CD4-positive, CD25-positive, alpha-beta regulatory T cell (primary cell): ENCODE results near the gene GUCY1B1. TPM values are rescaled to one million over a fixed set of nuclear protein-coding genes. Genes with fewer than 3 reads are reported as not detected.
"Not testable (repeated sequence)": the region's sequence is repeated elsewhere in the genome, so short reads cannot be mapped to it uniquely, and the experiment has no call there.

ENCODE experiments used
- ATAC-seq, 2 donors: fragments of 150-1000 bp; cut with Tn5 transposase; one replicate each; pipeline ENCODE4 v1.10.0; 2021; ENCODE audit warnings: low read depth in 2 of 2, moderate number of reproducible peaks in 2 of 2, moderate library complexity in 1 of 2
- DNase-seq, 3 donors: peaks; one replicate each; pipeline versions ENCODE4 v3.0.0 to v3.0.0-alpha.2; 2012 to 2022; ENCODE audit warnings: mixed read lengths in 1 of 3
- H3K27ac ChIP-seq: one replicate; pipeline ENCODE4 v1.7.0; 2013; ENCODE audit warnings: mild to moderate bottlenecking, low read length; ENCODE audit not compliant: insufficient read depth, poor library complexity, severe bottlenecking
- H3K27me3 ChIP-seq: one replicate; pipeline ENCODE4 v1.7.0; 2013; ENCODE audit warnings: low read length; ENCODE audit not compliant: control insufficient read depth, insufficient read depth
- H3K36me3 ChIP-seq: one replicate; pipeline ENCODE4 v1.7.0; 2013; ENCODE audit warnings: mild to moderate bottlenecking, low read length, moderate library complexity; ENCODE audit not compliant: control insufficient read depth, insufficient read depth
- H3K4me1 ChIP-seq: 2 replicates; pipeline ENCODE4 v1.7.0; 2013; ENCODE audit warnings: mild to moderate bottlenecking, low read length; ENCODE audit not compliant: insufficient read depth, control insufficient read depth, poor library complexity, severe bottlenecking
- H3K4me3 ChIP-seq: one replicate; pipeline ENCODE4 v1.7.0; 2013; ENCODE audit warnings: low read depth, mild to moderate bottlenecking, low read length, moderate library complexity
- H3K9me3 ChIP-seq, 2 experiments: 1 replicate in 1 of 2; 2 replicates in 1 of 2; pipeline ENCODE4 v1.7.0; 2013; ENCODE audit warnings: low read length in 2 of 2, mild to moderate bottlenecking in 1 of 2, moderate library complexity in 1 of 2; ENCODE audit not compliant: control insufficient read depth in 2 of 2
- H3K27ac Mint-ChIP-seq, 3 donors: one replicate each; pipeline ENCODE4 v1.8.0; 2020 to 2022; ENCODE audit warnings: mild to moderate bottlenecking in 3 of 3, mixed read lengths in 3 of 3, moderate library complexity in 2 of 3
- H3K27me3 Mint-ChIP-seq: one replicate; pipeline ENCODE4 v1.8.0; 2022; ENCODE audit warnings: mild to moderate bottlenecking, mixed read lengths
- H3K36me3 Mint-ChIP-seq: one replicate; pipeline ENCODE4 v1.8.0; 2020; ENCODE audit warnings: mixed read lengths
- H3K4me1 Mint-ChIP-seq, 4 donors: one replicate each; pipeline ENCODE4 v1.8.0; 2020 to 2022; ENCODE audit warnings: mixed read lengths in 4 of 4, mild to moderate bottlenecking in 1 of 4
- H3K4me3 Mint-ChIP-seq, 4 donors: one replicate each; pipeline ENCODE4 v1.8.0; 2020 to 2022; ENCODE audit warnings: mild to moderate bottlenecking in 4 of 4, mixed read lengths in 4 of 4, moderate library complexity in 3 of 4
- H3K9me3 Mint-ChIP-seq, 7 donors: one replicate each; pipeline ENCODE4 v1.8.0; 2020 to 2022; ENCODE audit warnings: mixed read lengths in 7 of 7, mild to moderate bottlenecking in 3 of 7, moderate library complexity in 2 of 7
- polyA plus RNA-seq, 4 donors: library from polyadenylated mRNA; unstranded; fragments of 300-500 nt; fragmentation: Illumina TruSeq; gene quantifications; one replicate each; pipeline ENCODE4 v1.2.3, GENCODE V29; 2021
- total RNA-seq: library from RNA; stranded (reverse); gene quantifications from one replicate; pipeline ENCODE4 v1.2.3, GENCODE V29; 2022

The GUCY1B1 gene
- total and polyA plus RNA-seq, 5 donors from 2014 or later, result 0.12 to 2.5 (median 0.16) TPM; not detected in 2

DNA sequence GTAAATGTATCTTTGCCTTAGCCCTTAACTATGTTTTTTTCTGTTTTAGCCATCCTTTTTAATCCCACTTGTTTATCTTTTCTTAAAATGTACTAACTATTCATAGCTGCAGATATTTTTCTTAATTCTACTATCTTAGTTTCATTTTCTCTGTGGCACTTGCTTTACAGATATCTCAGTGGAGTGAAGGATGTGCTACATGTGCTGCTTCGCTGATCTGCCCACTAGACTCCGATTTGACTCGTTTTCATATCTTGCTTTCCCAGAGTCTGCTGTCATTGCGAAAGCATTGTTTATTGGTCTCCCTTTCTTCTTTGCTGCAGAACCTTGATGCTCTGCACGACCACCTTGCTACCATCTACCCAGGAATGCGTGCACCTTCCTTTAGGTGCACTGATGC lies 30.6 kb downstream of the GUCY1B1 start:
- Histone ChIP-seq H3K9me3 (no peaks in the 10 kb centered on the region), H3K36me3 (no peaks in the 10 kb centered on the region), H3K27ac (no peak overlapping the region), H3K4me1 (no peaks in the 10 kb centered on the region), H3K4me3 (no peak overlapping the region), H3K27me3 (no peaks in the 10 kb centered on the region)
- no peaks in the 10 kb centered on the region for H3K9me3 Mint-ChIP-seq
- peaks cover 0 to 3% (median 0%) of the 10 kb centered on the region in 4 donors for H3K4me1 Mint-ChIP-seq
- DNase-seq (no peak), ATAC-seq (no peak)
- H3K4me3 Mint-ChIP-seq, result no peak overlapping the region
- H3K36me3 Mint-ChIP-seq, result no peaks in the 10 kb centered on the region
- H3K27ac Mint-ChIP-seq, result no peak overlapping the region
- H3K27me3 Mint-ChIP-seq, result no peaks in the 10 kb centered on the region

DNA sequence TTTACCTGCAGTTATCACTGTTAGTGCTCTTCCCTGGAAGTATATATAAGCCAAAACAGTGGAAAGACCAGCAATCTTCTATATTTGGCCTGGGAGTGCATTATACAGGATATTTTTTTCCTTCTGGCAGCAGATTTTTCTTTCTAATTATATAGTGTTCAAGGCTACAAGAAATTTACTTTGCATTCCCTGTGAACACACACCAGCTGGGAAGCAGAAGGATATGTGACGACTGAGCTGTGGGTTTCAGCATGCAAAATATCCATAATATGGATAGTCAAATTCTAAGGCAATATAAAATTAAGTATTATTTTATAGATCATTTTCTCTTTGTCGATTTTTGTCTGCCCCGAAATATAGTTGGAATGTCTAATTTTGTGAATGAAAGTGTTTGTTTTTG lies 31.2 kb downstream of the GUCY1B1 start:
- Histone ChIP-seq H3K27me3 (no peaks in the 10 kb centered on the region), H3K27ac (no peak overlapping the region), H3K36me3 (no peaks in the 10 kb centered on the region), H3K4me1 (no peaks in the 10 kb centered on the region), H3K4me3 (no peak overlapping the region), H3K9me3 (no peaks in the 10 kb centered on the region)
- Mint-ChIP-seq H3K9me3 (no peaks in the 10 kb centered on the region), H3K4me1 (peaks cover 0 to 3% (median 0%) of the 10 kb centered on the region in 4 donors), H3K4me3 (no peak overlapping the region), H3K36me3 (no peaks in the 10 kb centered on the region), H3K27me3 (no peaks in the 10 kb centered on the region), H3K27ac (no peak overlapping the region)
- no peak for ATAC-seq
- no peak for DNase-seq

DNA sequence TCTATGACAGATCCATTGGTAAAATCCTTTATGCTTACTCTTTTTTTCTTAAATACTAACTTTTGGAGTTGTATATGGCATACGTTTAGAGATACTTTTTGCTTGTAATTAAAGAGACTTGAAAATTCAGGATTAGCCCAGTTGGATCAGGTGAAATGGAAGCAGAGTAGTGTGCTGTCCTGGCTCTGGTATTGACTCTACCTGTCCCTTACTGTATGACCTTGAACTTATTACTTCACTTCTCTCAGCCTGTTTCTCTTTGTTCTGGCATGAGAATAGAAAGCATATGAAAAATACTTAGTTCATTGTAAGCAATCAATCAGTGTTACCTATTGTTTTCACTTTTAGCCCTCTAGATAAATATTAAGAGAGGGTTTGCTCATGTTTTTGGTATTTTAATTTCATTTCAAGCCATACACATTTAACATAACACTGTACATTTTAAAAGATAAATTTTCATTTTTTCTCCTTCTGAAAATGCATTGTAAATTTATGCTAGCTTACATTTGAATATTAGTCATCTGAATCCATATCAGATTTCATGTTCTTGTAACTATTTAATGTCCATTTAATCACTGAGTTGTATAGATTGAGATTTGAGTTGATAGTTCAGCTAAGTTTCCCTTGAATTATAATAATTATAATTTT lies 35.9 kb downstream of the GUCY1B1 start:
- Mint-ChIP-seq H3K9me3 (no peaks in the 10 kb centered on the region), H3K4me1 (no peaks in the 10 kb centered on the region), H3K27ac (no peak overlapping the region), H3K27me3 (peaks cover 4% of the 10 kb centered on the region), H3K36me3 (no peaks in the 10 kb centered on the region), H3K4me3 (no peak overlapping the region)
- ATAC-seq (no peak), DNase-seq (no peak)
- H3K27me3 ChIP-seq, result no peaks in the 10 kb centered on the region
- H3K27ac ChIP-seq, result no peak overlapping the region
- no peaks in the 10 kb centered on the region for H3K36me3 ChIP-seq
- no peaks in the 10 kb centered on the region for H3K4me1 ChIP-seq
- H3K4me3 ChIP-seq, result no peak overlapping the region
- no peaks in the 10 kb centered on the region for H3K9me3 ChIP-seq

DNA sequence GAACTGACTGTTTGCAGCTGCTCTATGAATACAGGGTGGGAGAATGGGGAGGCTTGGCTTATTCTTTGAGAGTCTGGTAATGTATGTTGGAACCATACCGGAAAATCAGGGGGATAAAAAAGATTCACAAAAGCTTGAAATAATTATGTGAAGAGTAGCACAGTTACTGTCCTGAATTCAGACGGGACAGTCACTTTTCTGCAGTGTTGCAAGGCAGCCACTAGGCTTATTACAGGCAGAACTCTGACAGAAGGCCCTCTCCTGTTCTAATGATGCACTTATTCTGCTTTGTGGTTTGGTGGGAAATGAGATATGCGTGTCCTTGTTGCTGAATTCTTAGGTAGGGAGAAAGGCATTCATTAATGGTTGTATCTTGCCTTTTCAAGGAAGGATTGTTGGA lies 37.2 kb downstream of the GUCY1B1 start:
- no peaks in the 10 kb centered on the region for H3K4me1 ChIP-seq
- H3K27ac ChIP-seq, result no peak overlapping the region
- Mint-ChIP-seq H3K4me1 (no peaks in the 10 kb centered on the region), H3K27ac (peak overlapping the region in 1 of 3 donors; percentile 34), H3K4me3 (no peak overlapping the region), H3K36me3 (no peaks in the 10 kb centered on the region), H3K27me3 (peaks cover 5% of the 10 kb centered on the region), H3K9me3 (no peaks in the 10 kb centered on the region)
- H3K36me3 ChIP-seq, result no peaks in the 10 kb centered on the region
- no peaks in the 10 kb centered on the region for H3K27me3 ChIP-seq
- no peaks in the 10 kb centered on the region for H3K9me3 ChIP-seq
- DNase-seq (no peak), ATAC-seq (no peak)
- H3K4me3 ChIP-seq, result no peak overlapping the region

DNA sequence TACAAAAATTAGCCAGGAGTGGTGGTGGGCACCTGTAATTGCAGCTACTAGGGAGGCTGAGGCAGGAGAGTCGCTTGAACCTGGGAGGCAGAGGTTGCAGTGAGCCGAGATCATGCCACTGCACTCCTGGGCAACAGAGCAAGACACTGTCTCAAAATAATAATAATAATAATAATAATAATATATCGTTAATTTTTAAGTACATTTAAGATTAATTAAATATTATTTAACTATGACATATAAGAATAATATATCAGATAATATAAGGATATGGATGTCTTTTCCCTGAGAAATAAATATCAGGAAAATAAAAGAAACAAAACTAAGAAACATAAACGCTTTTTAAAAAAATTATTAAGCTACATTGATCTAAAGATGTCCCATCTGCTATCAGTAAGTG lies 38.8 kb downstream of the GUCY1B1 start:
- H3K36me3 ChIP-seq, H3K27me3 Mint-ChIP-seq, H3K4me1 Mint-ChIP-seq, H3K4me3 Mint-ChIP-seq, H3K9me3 ChIP-seq, H3K27ac Mint-ChIP-seq, H3K4me1 ChIP-seq, H3K27ac ChIP-seq, H3K4me3 ChIP-seq, H3K36me3 Mint-ChIP-seq, DNase-seq, H3K9me3 Mint-ChIP-seq, H3K27me3 ChIP-seq, ATAC-seq: not testable (repeated sequence)

DNA sequence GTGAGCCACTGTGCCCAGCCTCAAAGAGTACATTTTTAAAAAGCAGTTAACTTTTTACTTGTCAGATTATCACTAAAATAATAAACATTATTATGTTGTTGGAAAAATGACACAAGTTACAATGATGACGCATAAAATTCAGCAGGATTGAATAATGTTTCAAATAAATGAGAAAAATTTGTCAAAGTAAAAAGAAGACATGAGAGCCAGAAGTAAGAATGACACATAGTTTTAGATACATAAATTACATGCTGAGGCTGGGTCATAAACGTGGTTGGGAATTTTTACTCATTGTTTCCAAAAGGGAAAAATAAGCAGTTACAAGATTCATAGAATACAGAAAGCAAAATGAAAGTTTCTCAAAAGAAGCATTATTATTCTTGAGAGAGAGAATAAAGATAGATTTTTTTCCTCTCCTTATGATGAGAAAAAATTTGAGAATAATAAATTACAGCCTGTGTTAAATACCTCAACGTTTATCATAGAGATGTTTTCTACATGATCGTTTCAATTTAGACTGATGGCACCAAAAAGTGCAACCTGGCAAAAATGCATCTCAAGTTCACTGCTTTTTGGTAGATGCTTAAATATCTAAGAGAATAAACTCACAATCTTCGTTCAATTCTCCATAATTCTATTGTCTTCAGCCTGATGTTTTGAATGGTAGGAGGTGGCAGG lies 40.4 kb downstream of the GUCY1B1 start:
- H3K4me1 Mint-ChIP-seq, result no peaks in the 10 kb centered on the region
- Histone ChIP-seq H3K9me3 (no peaks in the 10 kb centered on the region), H3K27me3 (no peaks in the 10 kb centered on the region), H3K36me3 (no peaks in the 10 kb centered on the region), H3K4me3 (no peak overlapping the region), H3K4me1 (no peaks in the 10 kb centered on the region), H3K27ac (no peak overlapping the region)
- DNase-seq (no peak), ATAC-seq (no peak)
- peaks cover 5% of the 10 kb centered on the region for H3K27me3 Mint-ChIP-seq
- no peak overlapping the region for H3K27ac Mint-ChIP-seq
- no peaks in the 10 kb centered on the region for H3K9me3 Mint-ChIP-seq
- H3K4me3 Mint-ChIP-seq, result no peak overlapping the region
- no peaks in the 10 kb centered on the region for H3K36me3 Mint-ChIP-seq

DNA sequence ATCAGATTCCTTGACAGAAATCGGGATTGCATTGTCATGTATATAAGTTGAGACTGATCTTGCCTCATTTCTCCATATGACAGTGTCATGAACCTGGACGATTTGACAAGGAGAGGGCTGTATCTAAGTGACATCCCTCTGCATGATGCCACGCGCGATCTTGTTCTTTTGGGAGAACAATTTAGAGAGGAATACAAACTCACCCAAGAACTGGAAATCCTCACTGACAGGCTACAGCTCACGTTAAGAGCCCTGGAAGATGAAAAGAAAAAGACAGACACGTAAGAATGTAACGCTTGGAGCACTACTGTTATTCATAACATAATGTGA lies 40.9 kb downstream of the GUCY1B1 start:
- Histone ChIP-seq H3K27ac (no peak overlapping the region), H3K9me3 (no peaks in the 10 kb centered on the region), H3K4me3 (no peak overlapping the region), H3K4me1 (no peaks in the 10 kb centered on the region), H3K36me3 (no peaks in the 10 kb centered on the region), H3K27me3 (no peaks in the 10 kb centered on the region)
- no peak overlapping the region for H3K4me3 Mint-ChIP-seq
- H3K27me3 Mint-ChIP-seq, result peaks cover 5% of the 10 kb centered on the region
- ATAC-seq (no peak), DNase-seq (no peak)
- H3K4me1 Mint-ChIP-seq, result no peaks in the 10 kb centered on the region
- H3K36me3 Mint-ChIP-seq, result no peaks in the 10 kb centered on the region
- H3K9me3 Mint-ChIP-seq, result no peaks in the 10 kb centered on the region
- no peak overlapping the region for H3K27ac Mint-ChIP-seq

DNA sequence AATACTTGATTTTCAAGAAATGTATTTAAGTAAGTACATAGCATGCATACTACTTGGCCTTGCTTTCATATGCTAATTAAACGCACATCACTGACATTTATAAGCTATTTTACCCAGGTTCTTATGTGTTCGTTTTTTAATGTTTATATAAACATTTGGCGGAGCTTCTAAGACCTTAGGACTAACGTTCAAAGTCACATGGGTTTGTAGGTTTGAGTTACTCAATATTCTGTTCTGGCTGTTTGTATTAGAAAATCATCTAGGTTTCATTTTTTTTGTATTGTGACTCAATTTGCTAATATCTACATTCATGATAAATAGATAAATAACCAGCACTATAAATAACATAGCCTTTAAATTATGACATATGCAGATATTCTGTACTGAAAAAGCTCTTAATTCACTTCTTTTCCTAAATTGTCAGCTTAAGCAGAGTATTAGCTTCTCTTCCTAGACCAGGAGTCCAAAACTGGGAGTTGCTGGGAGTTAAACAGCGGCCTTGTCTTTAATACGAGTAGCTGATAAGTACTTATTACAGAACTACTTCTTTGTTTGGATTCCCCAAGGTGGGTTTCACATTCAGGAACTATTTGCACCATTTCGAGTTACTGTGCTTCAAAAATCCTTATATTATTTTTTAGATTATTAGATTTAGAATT lies 42.0 kb downstream of the GUCY1B1 start:
- no peak overlapping the region for H3K27ac Mint-ChIP-seq
- Histone ChIP-seq H3K4me3 (no peak overlapping the region), H3K4me1 (no peaks in the 10 kb centered on the region), H3K36me3 (no peaks in the 10 kb centered on the region), H3K27me3 (no peaks in the 10 kb centered on the region), H3K27ac (no peak overlapping the region), H3K9me3 (no peaks in the 10 kb centered on the region)
- no peaks in the 10 kb centered on the region for H3K4me1 Mint-ChIP-seq
- no peak for ATAC-seq
- H3K9me3 Mint-ChIP-seq, result no peaks in the 10 kb centered on the region
- no peak overlapping the region for H3K4me3 Mint-ChIP-seq
- H3K36me3 Mint-ChIP-seq, result no peaks in the 10 kb centered on the region
- peaks cover 5% of the 10 kb centered on the region for H3K27me3 Mint-ChIP-seq
- DNase-seq, result no peak
